CMK (cell line): Measurements from ENCODE around the gene KRTAP5-5.
"Not testable (repeated sequence)": the region's sequence is repeated elsewhere in the genome, so short reads cannot be mapped to it uniquely, and the experiment has no call there.

Experiments used
- DNase-seq: peaks from one replicate; pipeline ENCODE4 v3.0.0-alpha.2; 2010; ENCODE audit warnings: low read depth

Gene KRTAP5-5

GRCh38 chr11:1656670-1657069, 27.1 kb downstream of the KRTAP5-5 start:
- DNase-seq = no peak

DNA sequence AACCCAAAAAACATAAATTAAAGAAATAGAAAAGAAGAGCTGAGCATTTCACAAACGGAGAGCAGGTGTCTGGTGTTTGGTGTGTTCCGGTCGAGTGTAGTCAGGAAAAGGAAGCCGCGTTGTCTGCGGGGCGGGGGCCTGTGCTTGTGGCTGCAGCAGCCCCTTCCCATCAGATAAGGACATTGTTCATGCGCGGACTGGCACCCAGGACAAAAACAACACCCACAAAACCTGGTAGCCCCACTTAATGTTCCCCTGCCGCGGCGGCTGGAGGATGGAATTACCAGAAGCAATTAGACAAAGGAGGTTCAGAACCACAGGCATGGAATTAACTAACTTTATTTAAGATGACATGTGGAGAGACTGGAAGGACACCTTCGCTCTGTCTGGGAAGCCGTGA, 29.9 kb downstream of the KRTAP5-5 start:
- no peak for DNase-seq

- DNase-seq = no peak
Measured at GRCh38 chr11:1660111-1660867, 30.7 kb downstream of the KRTAP5-5 start.

- not testable (repeated sequence) for DNase-seq
Measured at GRCh38 chr11:1661454-1662269, 32.1 kb downstream of the KRTAP5-5 start.

DNA sequence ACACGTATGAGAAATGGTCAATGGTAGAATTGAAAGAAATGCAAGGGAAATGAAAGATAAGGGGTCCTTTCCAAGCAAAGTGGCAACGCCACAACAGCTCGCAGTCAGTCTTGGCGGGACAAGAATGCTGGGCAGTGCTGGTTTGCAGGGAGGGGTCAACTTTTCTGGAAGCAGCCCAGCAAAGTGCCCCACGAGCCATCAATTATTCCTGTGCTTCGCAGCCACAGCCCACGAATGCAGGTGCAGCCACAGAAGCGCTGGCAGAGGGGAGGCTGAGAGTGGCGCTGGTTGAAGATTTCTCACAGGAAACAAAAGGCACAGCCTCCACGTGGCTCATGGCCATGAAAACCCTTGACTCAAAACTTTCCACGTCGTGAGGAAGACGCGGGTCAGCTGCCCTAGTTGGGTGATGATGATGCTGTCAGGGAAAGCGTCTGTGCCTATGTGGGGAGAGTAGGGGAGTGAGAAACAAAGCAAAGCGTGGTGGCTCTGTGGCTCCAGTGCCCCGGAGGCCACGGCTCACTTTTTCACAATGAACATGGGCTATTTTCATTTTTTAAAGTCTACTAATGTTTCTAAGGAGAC, 33.2 kb downstream of the KRTAP5-5 start:
- not testable (repeated sequence) for DNase-seq

DNA sequence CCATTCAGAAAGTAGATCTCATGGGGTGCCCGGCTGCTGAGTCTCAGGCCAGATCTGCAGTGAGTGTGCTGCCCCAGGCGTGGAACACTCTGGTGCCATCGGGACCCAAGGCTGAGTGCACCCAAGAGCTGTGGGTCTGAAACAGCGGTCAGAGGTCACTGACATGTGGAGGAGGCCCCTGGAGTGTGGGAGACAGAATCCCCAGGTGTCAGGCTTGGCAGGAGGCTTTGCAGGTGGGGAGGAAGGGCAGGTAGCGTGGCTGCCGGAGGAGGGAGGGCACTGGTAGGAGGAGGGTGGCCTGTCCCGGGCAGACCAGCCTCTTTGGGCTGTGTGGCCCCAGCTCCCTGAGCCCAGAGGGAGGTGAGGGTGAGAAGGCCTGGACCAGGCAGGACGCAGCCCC, 35.7 kb downstream of the KRTAP5-5 start:
- no peak for DNase-seq

GRCh38 chr11:1667121-1667850, 37.7 kb downstream of the KRTAP5-5 start:
- DNase-seq = no peak

DNA sequence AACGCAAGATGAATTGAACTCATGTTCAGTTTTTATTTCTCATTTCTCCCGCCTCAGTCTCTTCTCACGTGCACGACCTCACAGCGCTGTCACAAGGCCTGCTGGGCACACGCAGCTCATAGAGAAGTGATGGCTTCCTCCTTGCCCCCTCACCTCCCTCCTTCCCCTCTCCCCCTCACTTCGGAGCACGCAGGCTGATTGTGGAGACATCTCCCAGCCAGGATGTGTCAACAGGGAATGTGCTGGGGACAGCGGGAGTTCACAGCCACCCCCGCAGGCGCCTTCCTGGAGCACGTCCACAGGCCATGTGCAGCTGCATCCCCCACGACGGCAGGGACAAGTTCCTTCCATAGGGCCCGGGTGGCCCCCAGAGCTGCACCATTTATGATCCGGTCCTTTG, 38.3 kb downstream of the KRTAP5-5 start:
- no peak for DNase-seq

DNA sequence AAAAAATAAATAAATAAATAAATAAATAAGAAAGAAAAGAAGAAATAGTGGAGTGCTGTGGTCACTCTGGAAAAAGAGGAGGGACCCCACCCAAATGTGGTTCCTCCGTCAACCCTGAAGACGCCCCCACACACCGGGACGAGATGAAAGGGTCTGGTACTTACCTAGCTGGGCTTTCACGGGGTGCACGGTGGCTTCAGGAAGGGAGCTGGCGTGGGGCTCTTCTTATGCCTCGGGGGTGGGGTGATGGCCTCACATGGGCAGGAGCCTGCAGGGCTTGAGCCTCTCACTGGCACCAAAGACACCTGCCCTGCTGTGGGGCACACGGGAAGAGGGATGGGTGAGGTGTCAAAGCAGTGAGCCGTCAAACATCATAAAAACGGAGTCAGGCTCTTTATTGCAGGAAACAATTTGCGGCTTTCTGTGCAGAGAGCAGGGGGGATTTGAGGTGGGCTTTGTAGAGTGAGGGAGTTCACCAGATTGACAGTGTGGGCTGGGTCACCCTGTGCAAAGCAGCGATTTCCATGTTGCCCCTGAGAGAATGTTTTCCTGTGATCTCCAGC, 39.4 kb downstream of the KRTAP5-5 start:
- DNase-seq = no peak

DNA sequence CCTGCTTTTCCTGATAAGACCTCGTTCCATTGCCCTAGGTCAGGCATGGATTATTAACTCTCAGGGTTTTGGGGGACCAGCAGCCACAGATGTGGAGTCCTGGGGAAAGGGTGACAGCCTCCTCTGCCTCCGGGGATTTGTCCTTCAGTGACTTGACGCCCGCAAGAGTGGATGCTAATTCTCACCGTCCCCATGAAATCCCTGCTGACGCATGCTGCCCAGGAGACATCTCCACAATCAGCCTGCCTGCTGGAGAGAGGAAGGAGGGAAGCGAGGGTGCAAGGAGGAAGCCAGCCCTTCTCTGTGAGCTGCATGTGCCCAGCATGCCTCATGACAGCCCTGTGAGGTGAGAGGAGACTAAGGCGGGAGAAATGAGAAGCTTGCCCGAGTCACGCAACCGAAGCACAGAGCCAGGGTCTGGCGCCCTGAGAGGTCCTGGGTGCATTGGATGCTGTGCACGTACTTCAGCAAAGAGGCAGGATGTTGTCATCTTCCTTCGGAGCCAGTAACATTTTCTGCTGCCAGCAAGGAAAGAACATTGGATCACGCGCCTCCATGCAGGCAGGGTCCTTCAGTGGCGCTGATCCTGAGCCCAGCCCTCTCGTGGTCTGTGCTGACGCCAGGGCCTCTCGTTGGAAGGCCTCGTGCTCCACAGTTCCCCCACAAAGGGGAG, 40.1 kb downstream of the KRTAP5-5 start:
- no peak for DNase-seq

DNA sequence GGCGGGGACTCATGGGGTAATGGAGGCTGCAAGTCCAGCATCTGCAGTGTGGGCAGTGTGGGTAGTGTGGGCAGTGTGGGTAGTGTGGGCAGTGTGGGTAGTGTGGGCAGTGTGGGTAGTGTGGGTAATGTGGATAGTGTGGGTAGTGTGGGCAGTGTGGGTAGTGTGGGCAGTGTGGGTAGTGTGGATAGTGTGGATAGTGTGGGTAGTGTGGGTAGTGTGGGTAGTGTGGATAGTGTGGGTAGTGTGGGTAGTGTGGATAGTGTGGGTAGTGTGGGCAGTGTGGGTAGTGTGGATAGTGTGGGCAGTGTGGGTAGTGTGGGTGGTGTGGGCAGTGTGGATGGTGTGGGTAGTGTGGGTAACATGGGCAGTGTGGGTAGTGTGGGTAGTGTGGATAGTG, 40.9 kb downstream of the KRTAP5-5 start:
- DNase-seq = not testable (repeated sequence)

GRCh38 chr11:1670905-1671371, 41.4 kb downstream of the KRTAP5-5 start:
- DNase-seq = no peak

DNA sequence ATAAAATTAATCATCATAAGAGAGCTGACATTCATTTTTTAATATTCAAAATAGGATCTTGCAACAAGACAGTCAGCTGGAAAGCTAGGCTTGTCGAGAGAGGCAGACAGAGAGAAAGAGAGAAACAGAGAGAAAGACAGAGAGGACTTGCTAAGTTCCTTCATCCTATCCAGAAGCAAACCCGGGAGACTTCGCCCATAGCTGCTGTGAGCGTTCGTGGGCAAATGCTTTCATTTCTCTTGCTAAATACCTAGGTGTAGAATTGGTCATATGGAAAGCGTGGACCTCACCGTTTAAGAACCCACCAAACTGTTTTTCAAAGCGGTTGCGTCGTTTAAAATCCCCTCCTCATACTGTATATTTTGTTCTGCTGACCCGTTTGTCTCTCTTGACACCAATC, 42.1 kb downstream of the KRTAP5-5 start:
- DNase-seq = no peak

DNA sequence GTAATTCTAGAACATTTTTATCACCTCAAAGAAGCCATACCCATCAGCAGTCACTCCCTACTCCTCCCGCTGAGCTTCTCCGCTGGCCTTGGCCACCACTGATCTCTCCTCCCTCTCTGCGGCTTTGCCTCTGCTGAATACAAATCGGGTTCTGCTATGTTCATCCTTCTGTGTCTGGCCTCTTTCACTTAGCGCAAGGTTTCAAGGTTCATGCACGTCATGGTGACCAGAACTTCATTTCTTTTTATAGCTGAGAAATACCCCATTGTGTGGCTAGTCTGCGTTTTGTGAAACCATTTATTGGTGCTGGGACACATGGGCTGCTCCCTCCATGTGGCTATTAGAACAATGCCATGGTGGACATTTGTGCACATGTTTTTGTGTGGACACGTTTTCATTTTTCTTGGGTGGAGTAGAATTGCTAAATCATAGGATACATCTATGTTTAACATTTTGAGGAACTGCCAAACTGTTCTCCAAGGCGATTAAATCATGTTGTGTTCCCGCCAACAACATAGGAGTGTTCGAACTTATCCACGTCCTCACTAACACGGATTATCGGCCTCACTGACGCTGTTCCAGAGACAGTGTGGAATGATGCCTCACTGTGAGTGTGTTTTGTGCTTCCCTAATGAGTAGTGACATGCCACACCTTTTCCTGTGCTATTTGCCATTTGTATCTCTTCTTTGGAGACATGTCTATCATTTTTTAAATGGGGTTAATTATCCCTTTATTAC, 43.2 kb downstream of the KRTAP5-5 start:
- no peak for DNase-seq

DNA sequence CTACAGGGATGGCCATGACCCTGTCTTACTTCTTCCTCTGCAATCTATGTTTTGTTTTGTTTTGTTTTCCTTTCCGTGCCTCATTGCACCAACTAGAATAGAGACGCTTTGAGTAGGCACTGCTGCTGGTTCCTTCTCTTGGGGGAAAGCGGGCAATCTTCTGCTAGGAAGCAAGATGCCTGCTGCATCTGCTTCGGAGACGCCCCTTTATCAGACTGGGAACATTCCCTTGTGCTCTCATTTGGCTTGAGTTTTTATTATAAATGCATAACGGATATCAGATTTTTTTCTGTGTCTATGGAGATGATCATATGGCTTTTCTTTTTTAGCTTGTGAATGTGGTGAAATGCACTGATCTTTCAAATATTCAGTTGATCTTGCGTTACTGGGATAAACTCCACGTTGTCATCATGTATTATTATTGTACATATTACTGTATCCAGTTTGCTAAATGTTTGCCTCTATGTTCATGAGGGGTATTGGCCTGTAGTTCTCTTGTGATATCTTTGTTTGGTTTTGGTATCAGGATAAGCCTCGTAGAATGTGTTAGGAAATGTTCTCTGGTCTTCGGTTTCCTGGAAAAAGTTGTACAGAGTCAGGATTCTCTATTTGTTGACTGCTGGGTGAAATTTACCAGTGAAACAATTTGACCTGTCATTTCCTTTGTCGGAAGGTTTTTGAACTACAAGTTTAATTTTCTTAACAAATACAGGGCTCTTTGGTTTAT, 44.0 kb downstream of the KRTAP5-5 start:
- no peak for DNase-seq

DNA sequence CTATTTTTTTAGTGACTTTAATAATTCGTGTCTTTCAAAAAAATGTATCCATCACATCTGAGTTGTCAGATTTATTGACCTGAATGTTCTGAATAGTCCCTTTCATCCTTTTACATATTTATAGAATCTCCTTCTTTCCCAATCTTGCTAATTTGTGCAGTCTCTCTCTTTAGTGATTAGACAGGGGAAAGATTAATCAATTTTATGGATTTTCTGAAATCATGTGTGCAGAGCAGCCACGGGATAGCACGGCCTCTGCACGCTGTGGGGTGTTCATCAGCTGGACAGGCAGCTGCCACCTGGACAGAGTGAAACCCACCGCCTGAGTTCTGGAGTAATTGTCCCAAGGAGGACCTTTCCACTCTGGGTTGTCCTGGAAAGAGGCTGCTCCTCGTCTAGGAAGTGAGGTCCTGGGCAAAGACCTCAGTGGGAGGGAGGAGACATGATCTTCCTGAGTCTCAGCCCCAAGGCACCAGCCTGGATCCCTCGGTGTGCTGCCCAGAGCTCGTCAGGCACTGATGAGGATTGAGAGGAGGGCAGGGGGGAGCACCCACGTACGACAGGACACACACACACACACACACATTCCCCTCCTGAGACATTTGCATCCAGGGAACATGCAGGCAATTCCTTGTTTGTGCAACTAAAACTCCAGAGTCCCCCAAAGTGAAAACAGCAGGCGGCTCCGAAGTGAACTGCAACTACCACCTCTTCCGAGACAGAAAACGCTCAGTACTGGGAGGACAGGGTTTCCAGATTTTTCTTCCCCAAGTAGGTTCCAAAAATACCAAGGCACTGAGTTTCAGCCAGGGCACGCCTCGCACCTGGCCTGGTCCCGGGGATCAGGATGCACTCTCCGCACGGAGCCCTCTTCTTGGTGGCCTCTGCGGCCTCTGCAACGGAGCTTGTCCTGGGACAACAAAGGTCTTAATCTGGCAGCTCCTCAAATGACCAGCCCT, 44.9 kb downstream of the KRTAP5-5 start:
- no peak for DNase-seq

GRCh38 chr11:1675536-1676228, 46.1 kb downstream of the KRTAP5-5 start:
- no peak for DNase-seq

DNA sequence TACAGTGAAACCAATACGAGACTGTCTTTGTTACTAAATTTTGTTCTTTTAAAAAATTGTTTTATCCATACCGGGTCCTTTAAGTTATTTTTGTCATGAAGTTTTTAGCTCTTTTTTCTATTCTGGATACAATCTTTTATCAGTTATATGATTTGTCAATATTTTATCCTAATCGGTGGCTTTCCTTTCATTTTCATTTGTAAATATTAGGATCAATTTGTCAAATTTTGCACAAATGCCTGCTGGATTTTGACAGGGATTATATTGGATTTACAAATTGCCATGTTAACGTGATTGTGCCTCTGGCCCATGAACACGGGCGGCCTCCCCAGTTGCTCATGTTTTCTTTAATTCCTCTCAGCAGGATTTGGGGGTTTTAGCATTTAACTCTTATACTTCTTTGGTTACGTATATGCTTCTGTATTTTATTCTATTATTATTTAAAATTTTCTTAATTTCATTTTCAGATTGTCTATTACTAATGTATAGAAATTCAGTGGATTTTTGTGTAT, 46.7 kb downstream of the KRTAP5-5 start:
- DNase-seq = no peak
